Measurements from ENCODE around the gene ATP6V1D.
A peak's percentile ranks its signal among the peaks of the same experiment; 100 is the strongest.
"Not testable (repeated sequence)": the region's sequence is repeated elsewhere in the genome, so short reads cannot be mapped to it uniquely, and the experiment has no call there.

ATP6V1D gene

DNA sequence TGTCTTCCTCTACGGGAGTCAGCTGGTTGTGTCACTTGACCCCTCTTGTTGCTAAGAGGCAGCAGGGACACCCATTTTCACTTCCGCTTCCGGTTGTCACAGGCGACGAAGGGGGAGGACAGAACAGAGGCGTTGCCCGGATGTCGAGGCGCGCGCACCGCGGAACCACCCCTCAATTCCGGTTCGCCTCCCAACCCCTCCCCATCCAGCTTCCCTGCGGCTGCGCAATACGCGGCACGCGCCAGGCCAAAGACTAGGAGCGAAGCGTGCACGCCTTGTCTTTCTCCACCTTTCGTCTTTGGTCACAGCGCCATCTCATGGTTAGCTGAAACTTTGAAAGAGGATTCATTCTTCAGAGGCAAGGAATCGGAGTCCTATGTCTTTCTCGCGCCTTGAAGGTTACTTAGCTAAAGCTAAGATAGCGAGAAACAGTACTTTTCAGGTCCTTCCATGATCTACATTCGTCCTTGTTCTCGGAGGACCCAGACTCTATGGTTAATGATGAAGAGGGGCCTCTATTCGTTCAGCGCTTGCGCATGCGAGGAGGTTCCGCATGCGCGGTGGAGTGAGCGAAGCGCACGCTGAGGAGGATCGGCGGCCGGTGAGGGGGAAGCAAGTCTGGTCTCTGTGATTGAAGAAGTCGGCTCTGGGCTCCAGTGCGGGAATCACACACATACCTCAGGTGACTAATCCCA, at the start of gene ATP6V1D, which contains the start of gene EIF2S1:
TSS of gene ATP6V1D (minus strand) at position 30 of the 695 bp plus-strand sequence. CDS start 106 bp downstream, outside the sequence.
TSS of gene EIF2S1 (plus strand) at position 554 of the 695 bp plus-strand sequence. CDS start 4,440 bp downstream, outside the sequence.
- TF ChIP-seq, protein P1, sequence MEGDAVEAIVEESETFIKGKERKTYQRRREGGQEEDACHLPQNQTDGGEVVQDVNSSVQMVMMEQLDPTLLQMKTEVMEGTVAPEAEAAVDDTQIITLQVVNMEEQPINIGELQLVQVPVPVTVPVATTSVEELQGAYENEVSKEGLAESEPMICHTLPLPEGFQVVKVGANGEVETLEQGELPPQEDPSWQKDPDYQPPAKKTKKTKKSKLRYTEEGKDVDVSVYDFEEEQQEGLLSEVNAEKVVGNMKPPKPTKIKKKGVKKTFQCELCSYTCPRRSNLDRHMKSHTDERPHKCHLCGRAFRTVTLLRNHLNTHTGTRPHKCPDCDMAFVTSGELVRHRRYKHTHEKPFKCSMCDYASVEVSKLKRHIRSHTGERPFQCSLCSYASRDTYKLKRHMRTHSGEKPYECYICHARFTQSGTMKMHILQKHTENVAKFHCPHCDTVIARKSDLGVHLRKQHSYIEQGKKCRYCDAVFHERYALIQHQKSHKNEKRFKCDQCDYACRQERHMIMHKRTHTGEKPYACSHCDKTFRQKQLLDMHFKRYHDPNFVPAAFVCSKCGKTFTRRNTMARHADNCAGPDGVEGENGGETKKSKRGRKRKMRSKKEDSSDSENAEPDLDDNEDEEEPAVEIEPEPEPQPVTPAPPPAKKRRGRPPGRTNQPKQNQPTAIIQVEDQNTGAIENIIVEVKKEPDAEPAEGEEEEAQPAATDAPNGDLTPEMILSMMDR (conservative IDR thresholded peaks at IDR 0.05; ENCODE audit: control insufficient read depth, insufficient read depth, low read depth, low read length), result peak; percentile 96
- H3K4me3 ChIP-seq (ENCODE audit: control insufficient read depth, low read depth, low read length), result peak within 1 kb of the TSS; percentile 96
- peak; percentile 99 for DNase-seq (ENCODE audit: low read depth)

DNA sequence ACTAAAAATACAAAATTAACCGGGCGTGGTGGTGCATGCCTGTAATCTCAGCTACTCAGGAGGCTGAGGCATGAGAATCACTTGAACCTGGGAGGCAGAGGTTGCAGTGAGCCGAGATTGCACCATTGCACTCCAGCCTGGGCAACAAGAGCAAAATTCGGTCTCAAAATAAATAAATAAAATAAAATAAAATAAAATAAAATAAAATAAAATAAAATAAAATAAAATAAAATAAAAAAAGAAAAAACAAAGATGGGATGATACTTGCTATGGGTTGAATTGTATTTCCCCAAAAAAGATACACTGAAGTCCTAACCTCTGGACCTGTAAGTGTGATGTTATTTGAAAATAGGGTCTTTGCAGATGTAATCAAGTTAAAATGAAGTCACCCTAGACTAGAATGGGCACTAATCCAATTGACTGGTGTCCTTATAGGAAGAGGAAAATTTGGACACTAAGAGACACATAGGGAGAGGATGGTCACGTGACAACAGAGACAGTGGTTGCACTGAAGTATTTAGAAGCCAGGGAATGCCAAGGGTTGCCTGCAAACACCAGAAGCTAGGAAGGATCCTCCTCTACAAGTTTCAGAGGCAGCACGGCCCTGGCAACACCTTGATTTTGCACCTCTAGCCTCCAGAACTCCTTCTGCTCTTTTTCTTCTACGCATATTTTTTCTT, 48.7 kb upstream of the ATP6V1D start:
- not testable (repeated sequence) for DNase-seq (ENCODE audit: low read depth); H3K4me3 ChIP-seq (ENCODE audit: control insufficient read depth, low read depth, low read length)

DNA sequence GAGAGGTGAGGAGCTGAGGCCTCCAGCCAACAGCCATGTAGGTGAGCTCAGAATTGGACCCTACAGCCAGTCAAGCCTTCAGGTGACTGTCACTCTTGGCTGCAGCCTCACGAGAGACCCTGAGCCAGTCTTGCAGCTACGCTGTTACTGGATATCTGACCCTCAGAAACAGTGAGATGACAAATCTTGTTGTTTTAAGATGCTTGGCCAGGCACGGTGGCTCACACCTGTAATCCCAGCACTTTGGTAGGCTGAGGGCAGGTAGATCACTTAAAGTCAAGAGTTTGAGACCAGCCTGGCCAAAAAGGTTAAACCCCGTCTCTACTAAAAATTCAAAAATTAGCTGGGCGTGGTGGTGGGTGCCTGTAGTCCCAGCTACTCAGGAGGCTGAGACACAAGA, 46.2 kb upstream of the ATP6V1D start:
- TF ChIP-seq, protein P1 (conservative IDR thresholded peaks at IDR 0.05; ENCODE audit: control insufficient read depth, insufficient read depth, low read depth, low read length), result no peak
- H3K4me3 ChIP-seq (ENCODE audit: control insufficient read depth, low read depth, low read length), result no peak overlapping the region
- DNase-seq (ENCODE audit: low read depth), result no peak

DNA sequence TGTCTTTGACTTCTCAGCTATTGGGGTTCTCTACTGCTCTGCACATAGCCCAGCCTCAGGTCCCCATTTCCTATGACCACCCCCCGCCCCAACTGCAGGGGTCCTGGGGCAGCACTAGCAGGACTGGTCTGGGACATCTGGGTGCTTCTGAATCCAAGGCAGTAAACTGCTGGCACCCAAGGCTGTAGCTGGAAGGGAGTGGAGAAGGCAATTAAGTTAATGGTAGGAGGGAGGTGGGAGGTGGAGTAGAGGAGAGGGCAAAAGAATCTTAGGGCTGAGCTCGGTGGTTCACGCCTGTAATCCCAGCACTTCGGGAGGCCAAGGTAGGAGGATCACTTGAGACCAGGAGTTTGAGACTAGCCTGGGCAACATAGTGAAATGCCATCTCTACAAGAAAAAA, 40.8 kb upstream of the ATP6V1D start:
- DNase-seq (ENCODE audit: low read depth), result no peak
- no peak overlapping the region for H3K4me3 ChIP-seq (ENCODE audit: control insufficient read depth, low read depth, low read length)
- TF ChIP-seq, protein P1 (conservative IDR thresholded peaks at IDR 0.05; ENCODE audit: control insufficient read depth, insufficient read depth, low read depth, low read length), result no peak

DNA sequence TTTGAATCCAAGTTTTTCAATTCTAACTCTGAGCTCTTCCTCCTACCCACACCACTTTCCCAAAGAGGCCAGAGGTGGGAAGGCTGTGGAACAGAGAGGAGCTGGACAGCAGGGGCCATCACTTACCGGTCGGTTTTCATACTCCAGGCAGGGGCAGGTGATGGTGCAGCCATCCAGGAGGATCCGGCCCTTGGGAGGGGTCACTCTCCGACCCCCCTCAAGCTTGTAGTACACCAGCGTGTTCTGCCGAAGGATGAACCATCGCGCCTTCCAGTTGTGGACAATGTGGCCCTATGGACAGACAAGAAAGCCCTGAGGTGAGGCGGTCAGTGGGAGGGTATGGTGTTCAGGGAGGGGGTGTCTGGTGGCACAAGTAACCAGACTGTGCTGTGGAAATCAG, 37.9 kb upstream of the ATP6V1D start:
- no peak overlapping the region for H3K4me3 ChIP-seq (ENCODE audit: control insufficient read depth, low read depth, low read length)
- DNase-seq (ENCODE audit: low read depth), result no peak
- TF ChIP-seq, protein P1 (conservative IDR thresholded peaks at IDR 0.05; ENCODE audit: control insufficient read depth, insufficient read depth, low read depth, low read length), result no peak

DNA sequence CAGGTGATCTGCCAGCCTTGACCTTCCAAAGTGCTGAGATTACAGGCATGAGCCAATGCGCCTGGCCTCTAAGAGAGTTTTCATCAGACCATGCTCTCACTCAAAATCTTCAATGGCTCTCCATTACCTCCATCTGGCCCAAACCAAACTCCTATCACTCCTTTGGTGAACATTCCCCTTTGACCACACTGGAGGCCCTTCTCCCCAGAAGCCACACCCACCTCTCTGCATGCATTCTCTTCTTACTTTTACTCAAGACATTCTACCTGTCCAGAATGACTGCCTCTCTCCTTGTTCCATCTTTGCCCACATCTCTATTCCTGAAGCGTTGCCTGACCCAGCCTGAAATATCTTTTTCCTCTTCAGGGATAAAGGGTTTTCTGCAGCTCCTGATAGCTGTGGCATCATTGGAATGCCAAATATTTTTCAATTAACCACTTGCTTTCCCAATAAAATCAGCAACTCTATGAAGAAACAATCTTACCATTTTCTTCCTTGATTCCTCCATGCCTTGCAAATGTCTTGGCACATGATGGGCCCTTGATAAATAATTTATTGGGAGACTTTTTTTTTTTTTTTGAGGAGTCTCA, 36.9 kb upstream of the ATP6V1D start:
- no peak for DNase-seq (ENCODE audit: low read depth)
- TF ChIP-seq, protein P1 (conservative IDR thresholded peaks at IDR 0.05; ENCODE audit: control insufficient read depth, insufficient read depth, low read depth, low read length), result no peak
- H3K4me3 ChIP-seq (ENCODE audit: control insufficient read depth, low read depth, low read length), result no peak overlapping the region

DNA sequence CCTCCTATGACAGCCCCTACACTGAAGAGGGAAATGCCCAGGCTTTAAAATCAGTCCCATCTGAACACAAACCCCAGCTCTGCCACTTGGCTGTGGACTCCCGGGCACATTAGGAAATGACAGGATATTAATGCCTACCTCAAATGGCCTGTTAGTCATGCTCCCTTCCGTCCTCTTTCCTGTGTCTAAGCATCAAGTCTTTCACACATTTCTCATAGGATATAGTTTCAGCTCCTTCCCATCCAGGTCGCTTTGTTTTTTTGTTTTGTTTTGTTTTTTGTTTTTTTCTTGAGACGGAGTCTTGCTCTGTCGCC, 36.2 kb upstream of the ATP6V1D start:
- no peak overlapping the region for H3K4me3 ChIP-seq (ENCODE audit: control insufficient read depth, low read depth, low read length)
- TF ChIP-seq, protein P1 (conservative IDR thresholded peaks at IDR 0.05; ENCODE audit: control insufficient read depth, insufficient read depth, low read depth, low read length), result no peak
- no peak for DNase-seq (ENCODE audit: low read depth)

Measured in fibroblast of mammary gland (primary cell).